Stimulated activated CD8-positive, alpha-beta memory T cell treated with anti-CD3 and anti-CD28 coated beads, Interleukin-12 subunit alpha, Interleukin-12 subunit beta, amount 100 ng/mL, for 24 hours (primary cell): ENCODE results near the gene HAGH.

ENCODE experiments used
- DNase-seq: peaks from one replicate; pipeline ENCODE4 v3.0.0-alpha.2; 2020; ENCODE audit errors: extremely low read depth

HAGH gene

DNA sequence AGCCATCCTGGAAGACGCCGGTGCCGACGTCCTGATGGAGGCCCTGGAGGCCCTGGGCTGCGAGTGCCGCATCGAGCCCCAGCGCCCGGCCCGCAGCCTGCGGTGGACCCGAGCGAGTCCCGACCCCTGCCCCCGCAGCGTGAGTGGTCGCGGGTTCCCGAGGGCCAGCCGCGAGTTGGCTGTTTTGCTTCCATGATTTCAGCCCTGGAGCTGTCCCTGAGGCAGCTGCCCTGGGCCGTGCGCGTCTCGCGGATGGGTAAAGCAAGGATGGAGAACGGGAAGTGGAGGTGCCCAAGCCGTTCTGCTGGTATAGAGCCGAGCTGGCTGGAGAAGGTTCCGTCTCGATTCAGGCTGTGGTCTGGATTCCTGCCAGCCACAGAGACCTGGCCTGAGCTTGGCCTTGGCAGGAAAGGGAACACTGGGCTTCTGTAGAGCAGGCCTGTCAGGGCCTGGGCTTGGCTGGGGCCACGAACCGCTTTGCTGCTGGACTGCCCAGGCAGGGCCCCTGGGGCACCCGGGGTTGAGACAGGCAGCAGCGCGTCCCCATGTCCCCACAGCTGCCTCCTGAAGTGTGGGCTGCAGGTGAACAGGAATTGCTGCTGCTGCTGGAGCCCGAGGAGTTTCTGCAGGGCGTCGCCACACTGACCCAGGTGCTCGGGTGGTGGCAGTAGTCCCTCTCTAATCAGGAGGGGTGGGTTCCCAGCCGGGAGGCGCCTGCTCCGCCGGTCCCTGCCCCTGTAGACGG lies 52.8 kb downstream of the HAGH start:
- DNase-seq, result no peak

DNA sequence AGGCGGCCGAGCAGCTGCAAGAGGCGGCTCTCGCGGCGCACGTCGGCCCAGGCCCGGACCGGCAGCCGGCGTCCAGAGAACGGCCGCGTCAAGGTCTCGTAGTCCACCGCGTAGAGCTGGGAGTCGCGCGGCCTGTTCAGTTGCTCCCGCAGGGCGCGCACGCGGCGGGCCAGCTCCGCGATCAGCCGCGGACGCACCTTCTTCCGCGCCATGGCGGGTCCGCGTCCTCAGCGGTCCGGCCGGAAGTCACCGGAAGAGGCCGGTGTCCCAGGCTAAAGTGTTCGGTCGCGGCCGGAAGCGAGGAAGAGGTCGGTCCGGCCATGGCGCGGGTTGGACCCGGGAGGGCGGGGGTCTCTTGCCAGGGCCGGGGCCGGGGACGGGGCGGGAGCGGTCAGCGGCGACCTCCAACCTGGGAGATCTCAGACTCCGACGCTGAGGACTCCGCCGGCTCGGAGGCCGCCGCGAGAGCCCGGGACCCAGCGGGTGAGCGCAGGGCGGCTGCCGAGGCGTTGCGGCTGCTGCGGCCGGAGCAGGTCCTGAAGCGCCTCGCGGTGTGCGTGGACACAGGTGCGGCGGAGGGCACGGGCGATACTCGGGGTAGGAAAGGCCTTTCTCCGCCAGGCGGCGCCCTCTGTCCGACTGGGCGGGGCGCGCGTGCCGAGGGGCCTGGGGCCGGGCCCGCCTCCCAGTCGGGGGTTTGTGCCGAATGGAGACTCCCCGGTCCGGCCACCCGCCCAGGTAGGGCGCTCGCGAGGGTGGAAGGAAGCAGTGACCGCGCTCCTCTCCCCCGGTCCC lies 53.5 kb downstream of the HAGH start, which contains the start of gene MRPS34:
Gene MRPS34 (minus strand): TSS at position 227 of the 795 bp plus-strand sequence. CDS start 15 bp downstream, at position 212.
- DNase-seq, result peak; percentile 51

DNA sequence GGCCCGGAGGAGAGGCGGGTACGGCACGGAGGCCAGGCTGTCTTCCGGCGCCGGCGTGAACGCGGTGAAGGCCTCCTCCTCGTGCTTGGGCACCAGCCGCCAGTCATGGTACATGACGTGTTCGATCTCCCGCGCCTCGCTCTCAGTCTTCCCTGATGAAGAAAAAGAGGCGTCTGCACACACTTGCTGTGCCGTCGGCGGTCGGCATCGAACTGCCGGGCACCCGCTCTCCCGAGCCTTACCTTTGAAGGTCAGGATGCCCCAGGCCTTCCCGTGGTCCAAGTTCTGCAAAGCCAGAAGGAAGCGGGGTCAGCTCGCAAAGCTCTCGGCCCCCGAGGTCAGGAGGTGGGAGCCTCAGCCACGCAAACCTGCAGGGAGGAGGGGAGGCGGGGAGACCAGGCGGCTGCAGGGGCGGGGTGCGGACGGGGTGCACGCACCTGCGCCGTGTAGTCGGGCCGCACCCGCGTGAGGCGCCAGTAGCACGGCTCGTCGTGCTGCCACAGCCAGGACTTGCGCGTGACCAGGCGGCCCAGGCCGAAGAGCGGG lies 54.2 kb downstream of the HAGH start, which contains the start of gene EME2:
Gene EME2 (plus strand): TSS at position 449 of the 546 bp plus-strand sequence. CDS start 418 bp downstream, outside the sequence.
- no peak for DNase-seq

- DNase-seq, result no peak
Measured at GRCh38 chr16:1771864-1772361, 54.7 kb downstream of the HAGH start.

- DNase-seq, result peak; percentile 51
Measured at GRCh38 chr16:1771188-1771863, 55.3 kb downstream of the HAGH start, which contains the start of gene NME3. Gene NME3 (minus strand): TSS chr16:1771543. CDS start chr16:1771534, 9 bp downstream.

DNA sequence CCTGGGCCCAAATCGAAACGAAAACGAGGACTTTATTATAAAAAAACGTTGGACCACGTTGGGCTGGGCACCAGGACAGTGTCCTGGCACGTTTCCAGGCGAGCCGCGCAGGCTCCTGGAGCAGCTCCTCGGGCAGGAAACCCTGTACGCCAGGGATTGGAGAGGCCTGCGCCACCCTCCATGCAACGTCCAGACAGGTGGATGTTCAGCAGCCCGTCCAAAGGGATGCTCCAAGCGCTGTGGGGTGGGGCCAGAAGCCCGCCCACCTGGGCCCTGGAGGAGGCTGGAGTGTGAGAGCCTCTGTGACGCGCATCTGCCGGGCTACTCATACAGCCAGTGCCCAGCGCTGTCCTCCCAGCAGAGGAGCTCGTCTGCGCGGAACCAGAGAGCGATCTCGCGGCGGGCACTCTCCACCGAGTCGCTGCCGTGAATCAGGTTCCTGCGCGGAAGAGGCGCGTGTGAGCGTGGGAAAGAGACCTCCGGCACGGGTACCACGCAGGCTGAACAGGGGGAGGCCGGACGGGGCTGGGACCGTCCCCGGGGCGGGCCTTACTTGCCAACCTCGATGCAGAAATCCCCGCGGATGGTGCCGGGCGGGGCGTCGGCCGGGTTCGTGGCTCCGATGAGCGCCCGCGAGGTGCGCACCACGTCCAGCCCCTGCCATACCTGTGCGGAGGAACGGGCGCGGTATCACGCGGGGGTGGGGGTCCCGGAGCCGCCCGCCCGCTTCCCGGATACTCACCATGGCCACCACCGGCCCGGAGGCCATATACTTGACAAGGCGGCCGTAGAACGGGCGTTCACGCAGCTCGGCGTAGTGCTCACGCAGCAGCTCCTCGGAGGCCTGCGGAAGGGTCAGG lies 56.1 kb downstream of the HAGH start:
- no peak for DNase-seq

DNA sequence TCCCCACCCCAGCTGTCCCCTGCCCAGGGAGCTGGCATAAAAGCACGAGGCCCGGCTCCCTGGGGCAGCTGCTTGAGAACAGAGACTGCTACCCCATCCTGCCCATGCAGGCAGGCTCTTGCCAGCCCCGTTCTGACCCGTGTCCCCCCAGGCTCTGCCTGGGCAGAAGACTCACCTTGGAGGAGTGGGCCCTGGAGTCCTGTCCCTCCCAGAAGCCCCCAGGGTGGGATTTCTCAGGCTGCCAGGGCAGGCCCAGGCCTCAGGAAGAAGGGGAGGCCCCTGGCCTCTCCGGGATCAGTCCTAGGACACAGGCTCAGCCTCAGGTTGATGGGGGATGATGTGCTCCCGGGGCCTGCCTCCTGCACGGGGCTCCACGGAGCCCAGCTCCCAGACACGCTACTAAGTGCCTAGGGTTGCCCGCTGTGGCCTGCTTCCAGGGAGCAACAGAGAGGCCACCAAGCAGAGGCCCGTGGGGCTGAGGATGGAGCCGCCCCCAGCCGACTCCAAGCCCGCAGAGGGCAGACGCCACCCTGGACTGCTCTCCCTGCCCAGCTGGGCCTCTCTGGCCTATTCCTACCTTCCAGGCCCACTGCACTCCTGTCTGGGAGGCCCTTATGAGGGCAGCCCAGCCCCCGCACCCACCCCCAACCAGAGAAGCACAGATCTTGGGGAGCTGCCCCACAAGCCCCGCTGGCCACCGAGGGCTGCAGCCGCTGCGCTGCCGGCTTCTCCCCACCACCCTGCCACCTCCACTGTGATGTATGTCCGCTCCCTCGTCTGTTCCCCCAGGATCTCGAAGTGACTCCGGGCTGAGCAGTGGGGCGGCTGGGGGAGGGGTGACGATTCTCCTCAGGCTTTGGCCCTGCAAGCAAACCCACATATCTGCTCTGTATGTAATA lies 57.0 kb downstream of the HAGH start:
- no peak for DNase-seq

DNA sequence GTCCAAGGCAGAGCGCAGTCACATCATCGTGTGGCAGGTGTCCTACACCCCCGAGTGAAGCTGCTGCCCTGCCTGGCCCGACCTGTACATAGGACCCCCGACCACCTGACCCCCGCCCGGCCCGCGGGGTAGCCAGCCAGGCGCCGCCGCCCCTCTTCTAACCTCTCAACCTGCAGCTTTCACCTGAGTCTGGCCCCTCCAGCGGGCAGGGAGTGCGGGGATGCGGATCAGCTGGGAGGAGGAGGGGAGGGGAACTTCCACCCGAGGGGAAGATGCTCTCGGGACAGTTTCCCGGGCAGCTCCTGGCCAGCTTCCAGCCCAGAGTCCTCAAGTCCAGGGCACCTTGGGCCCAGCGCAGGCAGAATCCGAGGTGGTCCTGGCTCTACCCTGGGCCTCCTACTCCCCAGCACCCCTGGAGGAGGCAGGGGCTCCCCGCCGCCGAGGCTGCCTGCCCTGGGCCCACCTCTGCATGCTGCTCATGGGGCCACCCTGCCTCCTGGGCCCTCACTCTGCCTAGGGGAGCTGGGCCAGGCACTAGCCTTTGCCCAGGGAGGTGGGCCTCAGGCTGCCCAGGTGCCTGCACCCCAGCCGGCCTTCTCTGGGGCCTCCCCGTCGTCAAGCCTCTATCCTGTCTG lies 57.7 kb downstream of the HAGH start:
- DNase-seq, result no peak

DNA sequence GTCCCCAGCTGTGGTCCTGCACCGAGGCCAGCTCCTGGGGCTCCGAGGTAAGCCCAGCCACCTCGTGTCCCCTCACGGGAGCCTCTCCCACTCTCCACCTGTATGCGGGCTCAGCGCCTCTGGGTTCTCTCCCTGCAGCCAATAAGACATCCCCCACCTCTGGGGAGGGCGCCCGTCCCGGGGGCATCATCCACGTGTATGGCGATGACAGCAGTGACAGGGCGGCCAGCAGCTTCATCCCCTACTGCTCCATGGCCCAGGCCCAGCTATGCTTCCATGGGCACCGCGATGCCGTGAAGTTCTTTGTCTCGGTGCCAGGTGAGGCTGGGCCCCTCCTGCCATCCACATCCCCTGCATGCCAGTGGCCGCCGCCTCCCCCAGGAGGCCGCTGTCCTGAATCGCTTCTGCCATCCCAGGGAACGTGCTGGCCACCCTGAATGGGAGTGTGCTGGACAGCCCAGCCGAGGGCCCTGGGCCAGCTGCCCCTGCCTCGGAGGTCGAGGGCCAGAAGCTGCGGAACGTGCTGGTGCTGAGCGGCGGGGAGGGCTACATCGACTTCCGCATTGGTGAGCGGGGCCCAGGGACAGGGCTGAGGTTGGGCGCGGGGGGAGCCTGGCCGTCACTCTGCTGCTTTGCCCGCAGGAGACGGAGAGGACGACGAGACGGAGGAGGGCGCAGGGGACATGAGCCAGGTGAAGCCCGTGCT lies 58.4 kb downstream of the HAGH start:
- DNase-seq, result no peak

- no peak for DNase-seq
Measured at GRCh38 chr16:1767116-1767994, 59.3 kb downstream of the HAGH start.

DNA sequence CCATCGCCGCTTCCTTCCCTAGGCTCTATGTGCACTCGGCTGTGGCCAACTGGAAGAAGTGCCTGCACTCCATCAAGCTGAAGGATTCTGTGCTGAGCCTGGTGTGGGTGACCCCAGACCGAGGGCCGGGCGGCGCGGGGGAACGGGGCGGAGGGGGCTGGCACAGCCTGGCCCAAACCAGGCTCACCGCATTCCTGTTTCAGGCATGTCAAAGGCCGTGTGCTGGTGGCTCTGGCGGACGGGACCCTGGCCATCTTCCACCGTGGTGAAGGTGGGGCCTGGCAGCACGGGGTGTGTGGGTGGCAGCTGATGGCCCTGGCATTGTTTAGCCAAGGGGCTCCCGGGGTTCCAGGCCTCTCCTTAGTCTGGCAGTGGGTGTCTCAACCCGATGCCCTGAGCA lies 59.9 kb downstream of the HAGH start:
- no peak for DNase-seq

DNA sequence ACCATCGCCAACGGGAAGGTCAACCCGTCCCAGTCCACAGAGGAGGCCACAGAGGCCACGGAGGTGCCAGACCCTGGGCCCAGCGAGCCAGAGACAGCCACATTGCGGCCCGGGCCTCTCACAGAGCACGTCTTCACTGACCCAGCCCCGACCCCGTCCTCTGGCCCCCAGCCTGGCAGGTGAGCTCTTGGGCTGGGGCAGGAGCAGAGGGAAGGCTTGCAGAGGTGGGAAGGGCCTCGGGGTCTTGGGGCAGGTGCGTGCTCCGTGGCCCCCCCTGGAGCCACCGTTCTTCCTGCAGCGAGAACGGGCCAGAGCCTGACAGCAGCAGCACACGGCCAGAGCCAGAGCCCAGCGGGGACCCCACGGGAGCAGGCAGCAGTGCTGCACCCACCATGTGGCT lies 60.4 kb downstream of the HAGH start:
- no peak for DNase-seq

DNA sequence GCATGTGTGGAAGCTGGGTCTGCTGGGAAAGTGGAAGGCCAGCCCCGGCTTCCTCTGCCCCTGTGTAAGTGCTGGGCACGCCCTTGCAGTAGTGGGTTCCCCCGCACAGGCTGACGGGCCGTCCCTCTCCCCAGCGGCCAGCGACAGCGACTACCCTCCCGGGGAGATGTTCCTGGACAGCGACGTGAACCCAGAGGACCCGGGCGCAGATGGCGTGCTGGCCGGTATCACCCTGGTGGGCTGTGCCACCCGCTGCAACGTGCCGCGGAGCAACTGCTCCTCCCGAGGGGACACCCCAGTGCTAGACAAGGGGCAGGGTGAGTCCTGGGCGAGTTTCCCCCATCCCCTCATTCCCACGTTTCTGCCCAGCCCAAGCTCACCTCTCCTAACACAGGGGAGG lies 60.8 kb downstream of the HAGH start:
- no peak for DNase-seq

DNA sequence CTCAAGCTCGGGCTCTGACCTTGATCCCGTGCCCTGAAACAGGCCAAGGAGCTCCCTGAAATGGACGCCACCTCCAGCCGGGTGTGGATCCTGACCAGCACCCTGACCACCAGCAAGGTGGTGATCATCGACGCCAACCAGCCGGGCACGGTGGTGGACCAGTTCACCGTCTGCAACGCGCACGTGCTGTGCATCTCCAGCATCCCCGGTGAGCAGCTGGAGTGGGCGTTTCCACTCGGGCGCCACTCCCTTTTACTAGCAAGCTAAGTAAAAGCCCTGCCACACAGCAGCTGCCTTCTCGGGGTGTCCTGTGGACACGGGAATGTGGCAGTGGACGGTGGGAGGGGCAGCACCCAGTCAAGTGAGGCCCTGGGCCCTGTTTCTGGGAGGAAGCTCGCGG lies 61.7 kb downstream of the HAGH start:
- DNase-seq, result no peak

DNA sequence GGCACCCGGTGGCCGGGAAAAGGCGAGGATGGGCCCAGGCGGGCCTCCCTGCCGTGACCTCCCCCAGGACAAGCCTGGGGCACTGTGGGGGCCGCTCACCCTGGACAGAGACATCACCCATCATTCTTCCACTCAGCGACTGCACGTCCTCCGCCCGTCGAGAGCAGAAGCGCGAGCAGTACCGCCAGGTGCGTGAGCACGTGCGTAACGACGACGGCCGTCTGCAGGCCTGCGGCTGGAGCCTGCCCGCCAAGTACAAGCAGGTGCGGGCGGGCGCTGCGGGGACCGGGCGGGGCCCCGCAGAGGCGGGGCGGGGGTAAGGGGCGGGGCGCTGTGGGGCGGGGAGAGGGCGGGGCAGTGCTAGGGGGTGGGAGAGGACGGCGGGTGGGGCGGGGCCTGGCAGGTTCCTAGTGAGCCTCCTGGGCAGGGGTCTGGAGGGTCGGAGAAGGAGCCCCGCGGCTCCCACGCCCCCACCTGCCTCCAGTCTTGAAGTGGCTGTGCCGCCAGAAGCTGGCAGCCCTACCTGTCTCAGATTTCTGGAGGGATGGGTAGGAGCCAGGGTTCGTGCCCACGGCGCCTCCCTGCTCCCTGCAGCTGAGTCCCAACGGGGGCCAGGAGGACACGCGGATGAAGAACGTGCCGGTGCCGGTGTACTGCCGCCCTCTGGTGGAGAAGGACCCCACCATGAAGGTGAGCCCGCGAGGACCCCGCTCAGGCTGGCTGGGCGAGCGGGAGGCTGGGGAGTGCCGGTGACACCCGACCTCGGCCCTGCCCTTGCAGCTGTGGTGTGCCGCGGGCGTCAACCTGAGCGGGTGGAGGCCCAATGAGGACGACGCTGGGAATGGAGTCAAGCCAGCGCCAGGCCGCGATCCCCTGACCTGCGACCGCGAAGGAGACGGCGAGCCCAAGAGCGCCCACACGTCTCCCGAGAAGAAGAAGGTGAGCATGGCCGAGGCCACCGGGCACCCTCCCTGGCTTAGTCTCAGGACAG lies 62.8 kb downstream of the HAGH start:
- no peak for DNase-seq

- no peak for DNase-seq
Measured at GRCh38 chr16:1762879-1763520, 63.6 kb downstream of the HAGH start.
